ENCODE results near the gene PFKFB2.
A peak's percentile ranks its signal among the peaks of the same experiment; 100 is the strongest.

The PFKFB2 gene

DNA sequence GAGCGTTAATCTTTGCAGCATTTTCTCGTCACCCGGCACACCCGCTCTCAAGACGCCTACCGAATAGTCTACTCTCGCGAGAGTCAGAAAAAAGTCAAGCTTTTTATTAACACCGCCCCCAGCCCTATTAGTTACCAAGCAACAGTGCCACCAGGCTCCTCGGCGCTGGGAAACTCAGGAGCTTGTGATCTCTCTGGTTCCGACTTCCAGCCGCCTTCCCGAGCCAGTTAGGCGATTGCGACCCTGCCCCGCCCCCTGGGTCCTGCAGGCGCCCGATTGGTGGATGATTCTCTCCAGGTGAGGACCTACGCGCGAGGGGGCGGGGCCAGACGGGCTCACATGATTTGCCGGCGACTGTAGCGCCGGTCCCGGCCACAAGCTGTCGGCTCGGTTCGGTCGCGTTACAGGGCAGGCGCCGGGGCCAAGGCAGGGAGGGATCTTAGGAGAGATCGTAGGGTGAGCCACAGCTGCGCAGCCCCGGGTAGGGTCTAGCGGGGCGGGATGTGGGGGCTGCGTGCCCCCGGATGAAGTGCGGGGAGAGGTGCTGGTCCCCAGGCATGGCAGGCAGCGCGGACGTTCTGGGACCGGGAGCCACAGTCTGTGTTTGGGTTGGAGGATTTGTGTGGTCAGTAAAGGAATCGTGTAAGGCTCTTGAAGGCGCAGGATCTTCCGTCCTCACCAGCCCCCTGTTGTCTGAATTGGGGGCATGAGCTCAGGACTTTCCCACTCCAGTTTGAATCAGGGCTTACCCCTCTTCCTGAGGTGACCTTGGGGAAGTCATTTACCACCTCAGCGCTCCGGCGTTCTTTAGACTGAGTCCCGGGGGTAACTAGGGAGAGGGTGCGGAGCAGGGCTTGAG is at the start of gene PFKFB2:
Gene PFKFB2, plus strand, starts transcription at position 365 of the 859 bp plus-strand sequence. CDS start 1,443 bp downstream, outside the sequence.
- peak; percentile 93 for DNase-seq (ENCODE audit: low spot score)

DNA sequence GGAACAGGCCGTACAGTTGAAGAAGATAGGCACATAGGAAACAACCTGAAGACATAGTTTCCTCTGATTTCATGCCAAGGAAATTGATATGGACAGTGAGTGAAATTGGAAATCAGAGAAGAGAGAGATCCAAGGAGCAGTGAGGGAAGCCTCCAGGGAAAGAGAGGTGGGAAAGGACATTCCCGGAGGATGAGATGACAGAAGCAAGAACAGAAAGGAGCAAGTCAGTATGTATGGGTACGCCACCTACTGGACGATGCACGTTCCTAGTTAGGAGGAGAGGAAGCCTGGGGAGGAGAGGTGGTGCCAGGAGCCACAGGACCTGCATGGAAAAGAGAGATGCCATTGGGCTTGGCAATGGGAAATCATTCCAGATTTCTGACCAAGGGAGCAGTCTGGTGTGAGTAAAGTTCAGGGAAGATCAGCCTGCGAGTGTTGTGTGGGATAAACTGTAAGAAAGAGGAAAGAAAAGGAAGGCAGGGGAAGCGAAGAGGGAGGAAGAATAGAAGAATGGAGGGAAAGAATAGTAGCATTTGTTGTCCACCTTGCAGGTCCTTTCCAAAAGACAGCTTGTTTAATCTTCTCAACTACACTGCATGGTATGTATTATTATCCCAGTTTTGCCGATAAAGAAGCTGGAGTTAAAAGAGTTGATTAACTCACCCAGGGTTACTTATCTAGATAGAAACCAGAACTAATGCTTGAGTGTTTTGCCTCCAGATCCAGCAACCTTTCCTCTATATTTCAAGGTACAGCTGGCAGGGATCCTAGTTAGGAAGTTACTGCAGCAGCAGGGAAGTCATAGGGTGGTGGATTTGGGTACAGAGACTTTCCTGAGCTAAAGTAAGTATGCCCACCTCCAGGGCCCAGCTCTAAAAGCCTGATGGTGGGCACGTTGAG is 47.9 kb upstream of the PFKFB2 start:
- peak; percentile 32 for DNase-seq (ENCODE audit: low spot score)

DNA sequence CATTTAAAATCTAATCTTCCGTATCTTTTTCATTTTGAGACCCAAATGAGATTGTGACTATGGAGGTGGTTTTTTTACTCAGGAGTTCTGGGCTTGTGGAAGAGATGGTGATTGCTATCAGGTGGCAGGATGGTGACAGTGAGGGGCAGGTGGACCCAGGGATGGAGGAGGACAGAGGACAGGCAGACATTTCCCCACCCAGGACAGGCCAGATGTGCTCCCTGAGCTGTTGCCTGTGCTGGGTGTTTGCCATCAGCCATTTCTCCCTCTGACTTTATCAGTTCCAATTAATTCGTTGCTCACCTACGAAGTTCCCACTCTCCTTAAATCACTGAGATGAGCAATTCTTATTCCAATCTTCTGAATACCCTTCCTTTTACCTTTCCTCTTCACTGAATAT is 47.0 kb upstream of the PFKFB2 start:
- DNase-seq (ENCODE audit: low spot score): no peak

DNA sequence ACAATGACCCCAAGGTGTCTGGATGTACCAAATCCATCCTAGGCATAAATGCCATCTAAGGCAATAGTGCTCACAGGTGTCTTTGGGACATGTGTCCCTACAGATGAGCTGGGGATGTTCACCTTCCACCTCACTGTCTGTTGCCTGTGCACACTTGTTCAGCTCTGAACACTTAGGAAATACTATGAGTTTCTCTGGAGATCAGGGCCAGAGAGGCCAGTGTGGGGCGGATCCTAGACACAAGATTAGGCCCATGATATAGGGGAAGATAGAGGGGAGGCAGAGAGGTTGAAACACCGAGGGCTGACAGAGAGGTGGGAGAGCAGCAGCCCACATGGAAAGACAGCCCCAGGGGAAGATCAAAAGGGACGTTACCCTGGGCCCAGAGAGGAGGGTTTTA is 46.2 kb upstream of the PFKFB2 start:
- no peak for DNase-seq (ENCODE audit: low spot score)

DNA sequence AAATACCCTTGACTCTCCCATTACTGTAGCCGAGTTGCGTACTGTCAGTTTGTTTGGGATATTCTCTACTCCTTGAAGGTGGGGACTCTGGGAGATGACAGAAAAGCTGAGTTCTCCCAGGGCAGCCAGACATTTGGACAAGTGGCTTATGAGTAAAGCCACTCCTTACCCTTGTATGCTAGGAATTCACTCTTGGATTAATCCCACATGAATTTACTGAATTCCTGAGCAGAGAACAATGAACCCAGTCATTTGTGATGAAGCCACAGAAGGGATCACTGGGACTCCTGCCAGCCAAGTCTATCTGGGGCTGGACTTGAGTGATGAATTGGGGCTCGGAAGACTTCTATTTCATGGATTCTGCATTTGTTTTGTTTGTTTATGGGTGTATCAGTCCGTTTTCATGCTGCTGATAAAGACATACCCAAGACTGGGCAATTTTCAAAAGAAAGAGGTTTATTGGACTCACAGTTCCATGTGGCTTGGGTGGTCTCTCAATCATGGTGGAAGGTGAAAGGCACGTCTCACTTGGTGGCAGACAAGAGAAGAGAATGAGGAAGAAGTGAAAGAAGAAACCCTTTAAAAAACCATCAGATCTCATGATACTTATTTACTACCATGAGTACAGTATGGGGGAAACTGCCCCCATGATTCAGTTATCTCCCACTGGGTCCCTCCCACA is 45.6 kb upstream of the PFKFB2 start:
- no peak for DNase-seq (ENCODE audit: low spot score)

DNA sequence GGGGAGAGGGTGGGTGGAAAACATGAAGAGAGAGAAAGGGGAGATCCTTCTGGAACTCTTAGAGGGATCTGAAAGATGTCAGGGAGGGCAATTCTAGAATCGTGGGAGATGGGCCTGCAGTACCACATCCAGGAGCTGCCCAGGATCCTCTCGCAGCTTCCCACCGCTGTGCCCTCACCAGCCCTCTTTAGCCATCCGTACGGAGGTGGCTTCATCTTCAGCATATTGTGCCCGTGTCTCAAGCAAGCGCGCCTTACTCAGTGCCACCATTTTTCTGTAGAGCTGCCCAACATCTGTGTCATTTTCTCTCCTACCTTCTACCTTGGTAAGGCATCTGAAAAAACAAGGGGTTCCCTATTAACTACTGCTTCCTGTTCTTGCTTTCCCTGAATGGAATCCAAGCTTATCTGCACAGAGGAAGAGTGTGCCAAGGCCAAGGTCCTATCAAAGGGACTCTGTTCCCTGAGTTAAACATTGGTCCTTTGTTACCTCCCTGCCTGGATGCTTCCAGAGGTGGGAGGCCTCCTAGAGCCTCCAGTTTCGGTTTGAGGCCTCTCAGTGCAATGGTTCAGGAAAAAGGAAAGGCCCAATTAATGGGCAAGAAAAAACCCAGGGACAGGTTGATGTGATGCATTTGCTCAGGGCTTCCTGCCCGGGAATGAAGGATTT is 43.8 kb upstream of the PFKFB2 start:
- DNase-seq (ENCODE audit: low spot score): no peak

- DNase-seq (ENCODE audit: low spot score): no peak
These were observed 43.1 kb upstream of the PFKFB2 start for GRCh38 chr1:207009945-207010344.

- no peak for DNase-seq (ENCODE audit: low spot score)
These were observed 42.3 kb upstream of the PFKFB2 start for GRCh38 chr1:207010726-207011125.

DNA sequence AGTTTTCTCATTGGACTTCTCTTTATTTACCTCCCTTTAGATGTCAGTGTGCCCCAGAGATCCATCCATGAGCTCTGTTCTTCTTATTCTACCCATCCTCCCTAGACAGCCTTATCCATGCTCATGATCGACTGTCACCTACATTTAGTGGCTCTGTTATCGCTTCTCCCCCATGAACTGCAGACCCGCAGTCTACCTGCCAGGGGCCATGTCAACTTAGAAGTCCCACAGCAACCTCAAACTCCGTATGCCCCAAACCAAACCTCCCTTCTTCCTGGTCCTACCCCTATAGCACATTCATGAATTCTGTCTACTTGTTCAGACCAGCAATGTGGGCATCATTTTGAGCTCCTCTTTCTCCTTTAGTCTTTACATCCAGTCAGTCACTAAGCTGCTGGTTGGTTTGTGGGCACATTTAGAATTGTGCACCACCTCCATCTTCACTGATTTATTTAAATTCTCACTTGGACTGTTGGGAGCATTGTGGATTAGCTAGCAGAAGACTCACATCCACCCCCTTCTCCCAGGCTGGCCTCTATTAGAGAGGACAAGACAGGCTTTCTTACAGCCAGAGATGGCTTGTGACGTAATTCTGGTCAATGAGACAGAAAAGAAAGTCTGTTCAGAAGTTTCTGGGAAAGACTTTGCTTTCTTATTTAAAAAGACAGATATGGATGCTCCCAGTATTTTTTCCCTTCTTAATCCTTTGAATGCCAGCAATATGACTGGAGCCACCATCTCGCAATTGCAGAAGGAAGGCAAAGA is 39.6 kb upstream of the PFKFB2 start:
- no peak for DNase-seq (ENCODE audit: low spot score)

GRCh38 chr1:207014728-207015127 is 38.3 kb upstream of the PFKFB2 start:
- no peak for DNase-seq (ENCODE audit: low spot score)

GRCh38 chr1:207015791-207016190 is 37.3 kb upstream of the PFKFB2 start:
- no peak for DNase-seq (ENCODE audit: low spot score)

DNA sequence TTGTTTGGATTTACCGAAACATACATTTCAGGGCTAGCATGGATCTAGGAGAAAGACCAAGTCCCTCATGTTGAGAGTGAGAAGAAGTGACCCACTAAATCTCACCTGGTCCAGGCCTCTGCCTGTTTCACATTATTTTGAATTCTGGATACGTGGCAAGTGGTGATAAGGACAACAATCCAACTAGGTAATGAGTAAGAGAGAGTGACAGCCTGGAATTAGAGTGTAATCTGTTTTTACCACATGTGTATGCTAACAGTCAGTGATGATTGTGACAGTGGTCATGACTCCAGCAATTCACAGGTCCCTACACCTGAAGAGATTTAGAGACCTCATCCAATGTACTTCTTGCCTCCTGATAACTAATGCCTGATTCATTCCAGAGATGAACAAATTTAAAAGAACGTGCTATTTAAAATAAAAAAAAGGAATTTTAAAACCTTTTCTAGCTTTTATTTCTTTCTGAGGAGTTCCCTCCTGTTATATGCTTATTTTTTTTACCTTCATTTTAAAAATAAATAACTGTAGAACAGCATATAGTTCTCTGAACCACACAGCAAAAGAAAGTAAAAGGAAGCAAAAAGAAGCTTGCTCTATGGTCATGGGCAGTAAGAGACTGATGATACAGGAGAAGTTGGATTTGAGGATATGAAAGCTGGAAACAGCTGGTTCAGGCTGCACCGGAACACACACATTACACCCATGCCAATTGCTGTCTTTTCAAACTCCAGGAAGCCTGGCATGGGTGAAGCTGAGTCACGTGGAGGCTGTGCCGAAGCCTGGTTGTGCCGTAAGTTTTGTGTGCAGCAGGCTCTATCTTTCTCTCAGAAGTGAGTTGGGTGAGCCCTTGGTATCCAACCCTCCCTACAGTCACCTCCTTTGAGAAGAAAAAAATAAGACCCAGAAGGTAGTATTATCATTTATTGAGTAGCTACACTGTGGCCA is 35.2 kb upstream of the PFKFB2 start:
- no peak for DNase-seq (ENCODE audit: low spot score)

- no peak for DNase-seq (ENCODE audit: low spot score)
These were observed 34.4 kb upstream of the PFKFB2 start for GRCh38 chr1:207018707-207019106.

DNA sequence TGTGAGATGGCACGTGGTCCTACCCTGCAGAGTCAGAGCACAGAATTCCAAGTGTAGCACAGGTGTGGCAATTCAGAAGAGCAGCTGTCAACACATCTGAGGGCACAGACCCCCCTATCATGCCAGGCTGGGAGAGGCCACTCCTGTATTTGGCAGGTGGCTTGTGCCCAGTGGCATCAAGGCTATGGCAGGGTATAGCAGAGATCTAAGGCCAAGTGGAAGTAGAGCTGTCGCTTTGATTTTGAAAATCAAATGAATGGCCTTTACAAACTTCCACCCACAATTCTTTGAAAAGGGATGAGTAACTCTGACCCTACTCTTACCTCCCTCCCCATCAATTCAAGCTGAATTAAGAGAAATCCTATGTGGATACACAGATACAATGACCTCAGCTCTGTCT is 33.9 kb upstream of the PFKFB2 start:
- DNase-seq (ENCODE audit: low spot score): no peak

GRCh38 chr1:207019661-207020060 is 33.4 kb upstream of the PFKFB2 start:
- no peak for DNase-seq (ENCODE audit: low spot score)

- DNase-seq (ENCODE audit: low spot score): no peak
These were observed 32.9 kb upstream of the PFKFB2 start for GRCh38 chr1:207020065-207020708.

DNA sequence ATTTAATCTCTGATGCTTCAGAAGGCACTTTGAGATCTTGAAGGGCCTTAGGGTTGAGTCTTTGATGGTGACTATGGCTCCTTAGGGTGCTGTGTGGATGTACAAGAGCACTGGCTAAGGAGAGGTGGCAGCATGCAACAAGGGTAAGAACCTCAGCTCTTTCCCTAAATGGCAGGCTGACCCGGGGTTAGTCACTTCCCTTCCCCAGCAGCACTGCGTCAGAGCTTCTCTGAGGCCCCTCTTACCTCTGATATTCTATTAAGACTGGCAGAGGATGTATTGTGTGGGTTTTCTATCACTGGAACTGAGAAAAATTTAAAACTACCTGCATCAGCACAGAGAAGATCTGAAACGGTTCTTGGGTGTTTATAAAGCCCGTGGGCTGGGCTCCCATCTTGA is 32.4 kb upstream of the PFKFB2 start:
- DNase-seq (ENCODE audit: low spot score): no peak

DNA sequence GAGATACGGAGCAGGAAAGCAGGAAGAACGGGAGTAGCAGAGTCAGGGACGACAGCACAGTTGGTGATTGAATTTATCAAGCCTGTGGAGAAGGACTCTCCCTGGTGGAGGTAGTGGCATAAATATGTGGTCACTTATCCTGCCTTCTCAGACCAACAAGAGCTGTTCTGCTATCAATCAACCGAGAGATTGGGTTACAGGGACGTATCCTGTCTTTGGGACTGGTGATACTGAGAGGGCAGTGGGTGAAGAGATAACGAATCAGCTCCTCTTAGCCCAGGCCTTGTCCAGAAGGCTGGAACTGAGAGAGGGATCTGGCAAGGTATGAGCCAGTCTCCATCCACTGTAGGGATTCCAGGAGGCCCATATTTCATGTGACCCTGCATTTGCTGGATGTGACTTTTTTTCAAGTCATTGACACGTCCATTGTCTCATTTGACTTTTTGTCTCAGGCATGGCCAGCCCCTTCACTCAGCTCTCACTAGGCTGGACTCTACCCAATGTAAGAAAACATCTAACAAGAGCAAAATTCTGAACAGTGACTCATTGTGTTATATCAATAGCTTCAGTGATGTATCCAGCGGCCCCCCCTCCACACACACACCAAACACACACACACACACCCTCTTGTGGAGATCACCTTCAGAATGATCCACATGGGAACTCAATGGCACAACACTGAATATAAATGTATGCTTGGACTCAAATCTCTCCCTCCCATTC is 31.8 kb upstream of the PFKFB2 start:
- no peak for DNase-seq (ENCODE audit: low spot score)
